Measurements from ENCODE around the gene ARHGAP27. TPM values are rescaled to one million over a fixed set of nuclear protein-coding genes. Genes with fewer than 3 reads are reported as not detected.

The ARHGAP27 gene
- total and polyA plus RNA-seq, 2 of the 13 experiments (the other 11 are each of a cell fraction or from before 2014, with no cell fraction given), result 15.5 to 18.9 TPM

GRCh38 chr17:45429339-45430005 lies 3.2 kb downstream of the ARHGAP27 start (continued):
- TF ChIP-seq ZNF740 (CRISPR knock-in tag; IDR thresholded peaks at IDR 0.05) (no peak), PHF20 (CRISPR knock-in tag; IDR thresholded peaks at IDR 0.05) (0 out of 2 replicates have a peak, but pooled peaks have one; percentile 15), CBX5 (CRISPR knock-in tag; IDR thresholded peaks at IDR 0.05; ENCODE audit: borderline replicate concordance) (no peak), SRSF4 (IDR thresholded peaks at IDR 0.05; ENCODE audit: low read depth, low read length, poor library complexity, severe bottlenecking) (no peak), TAF1 (CRISPR knock-in tag; IDR thresholded peaks at IDR 0.05) (no peak), ZNF839 (CRISPR knock-in tag; IDR thresholded peaks at IDR 0.05; ENCODE audit: borderline replicate concordance) (no peak), ARHGAP35 (CRISPR knock-in tag; IDR thresholded peaks at IDR 0.05; ENCODE audit: borderline replicate concordance) (peak; percentile 82), KDM2A (CRISPR knock-in tag; IDR thresholded peaks at IDR 0.05; ENCODE audit: borderline replicate concordance, low read depth) (peak; percentile 45; the same call in 1 of the 2 replicates), RORA (CRISPR knock-in tag; IDR thresholded peaks at IDR 0.05) (no peak), U2AF1 (optimal IDR thresholded peaks at IDR 0.05; ENCODE audit: low read depth, low read length) (no peak), HNF4A (CRISPR knock-in tag; IDR thresholded peaks at IDR 0.05) (no peak), ZFP36L2 (CRISPR knock-in tag; IDR thresholded peaks at IDR 0.05) (no peak), TMF1 (CRISPR knock-in tag; IDR thresholded peaks at IDR 0.05; ENCODE audit: low read depth) (peak; percentile 4; the same call in 1 of the 2 replicates), ZNF460 (CRISPR knock-in tag; IDR thresholded peaks at IDR 0.05; ENCODE audit: borderline replicate concordance) (no peak), GATA4 (IDR thresholded peaks at IDR 0.05; ENCODE audit: borderline replicate concordance, low read depth) (no peak), ZNF431 (CRISPR knock-in tag; IDR thresholded peaks at IDR 0.05; ENCODE audit: borderline replicate concordance, low read depth) (0 out of 2 replicates have a peak, but pooled peaks have one; percentile 44), JARID2 (CRISPR knock-in tag; IDR thresholded peaks at IDR 0.05; ENCODE audit: insufficient replicate concordance) (no peak), ZBTB7A (CRISPR knock-in tag; IDR thresholded peaks at IDR 0.05) (no peak), KLF15 (CRISPR knock-in tag; IDR thresholded peaks at IDR 0.05; ENCODE audit: borderline replicate concordance) (no peak), SIX4 (CRISPR knock-in tag; IDR thresholded peaks at IDR 0.05) (no peak), PREB (CRISPR knock-in tag; IDR thresholded peaks at IDR 0.05) (no peak), SNAPC2 (CRISPR knock-in tag; IDR thresholded peaks at IDR 0.05) (no peak)
- TF ChIP-seq, protein P1, sequence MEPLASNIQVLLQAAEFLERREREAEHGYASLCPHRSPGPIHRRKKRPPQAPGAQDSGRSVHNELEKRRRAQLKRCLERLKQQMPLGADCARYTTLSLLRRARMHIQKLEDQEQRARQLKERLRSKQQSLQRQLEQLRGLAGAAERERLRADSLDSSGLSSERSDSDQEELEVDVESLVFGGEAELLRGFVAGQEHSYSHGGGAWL (CRISPR knock-in tag; IDR thresholded peaks at IDR 0.05), result 0 out of 2 replicates have a peak, but pooled peaks have one; percentile 25
- TF ChIP-seq, protein P2, sequence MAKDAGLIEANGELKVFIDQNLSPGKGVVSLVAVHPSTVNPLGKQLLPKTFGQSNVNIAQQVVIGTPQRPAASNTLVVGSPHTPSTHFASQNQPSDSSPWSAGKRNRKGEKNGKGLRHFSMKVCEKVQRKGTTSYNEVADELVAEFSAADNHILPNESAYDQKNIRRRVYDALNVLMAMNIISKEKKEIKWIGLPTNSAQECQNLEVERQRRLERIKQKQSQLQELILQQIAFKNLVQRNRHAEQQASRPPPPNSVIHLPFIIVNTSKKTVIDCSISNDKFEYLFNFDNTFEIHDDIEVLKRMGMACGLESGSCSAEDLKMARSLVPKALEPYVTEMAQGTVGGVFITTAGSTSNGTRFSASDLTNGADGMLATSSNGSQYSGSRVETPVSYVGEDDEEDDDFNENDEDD (CRISPR knock-in tag; IDR thresholded peaks at IDR 0.05; ENCODE audit: borderline replicate concordance), result peak; percentile 27; the same call in 1 of the 2 replicates
- TF ChIP-seq, protein P3, sequence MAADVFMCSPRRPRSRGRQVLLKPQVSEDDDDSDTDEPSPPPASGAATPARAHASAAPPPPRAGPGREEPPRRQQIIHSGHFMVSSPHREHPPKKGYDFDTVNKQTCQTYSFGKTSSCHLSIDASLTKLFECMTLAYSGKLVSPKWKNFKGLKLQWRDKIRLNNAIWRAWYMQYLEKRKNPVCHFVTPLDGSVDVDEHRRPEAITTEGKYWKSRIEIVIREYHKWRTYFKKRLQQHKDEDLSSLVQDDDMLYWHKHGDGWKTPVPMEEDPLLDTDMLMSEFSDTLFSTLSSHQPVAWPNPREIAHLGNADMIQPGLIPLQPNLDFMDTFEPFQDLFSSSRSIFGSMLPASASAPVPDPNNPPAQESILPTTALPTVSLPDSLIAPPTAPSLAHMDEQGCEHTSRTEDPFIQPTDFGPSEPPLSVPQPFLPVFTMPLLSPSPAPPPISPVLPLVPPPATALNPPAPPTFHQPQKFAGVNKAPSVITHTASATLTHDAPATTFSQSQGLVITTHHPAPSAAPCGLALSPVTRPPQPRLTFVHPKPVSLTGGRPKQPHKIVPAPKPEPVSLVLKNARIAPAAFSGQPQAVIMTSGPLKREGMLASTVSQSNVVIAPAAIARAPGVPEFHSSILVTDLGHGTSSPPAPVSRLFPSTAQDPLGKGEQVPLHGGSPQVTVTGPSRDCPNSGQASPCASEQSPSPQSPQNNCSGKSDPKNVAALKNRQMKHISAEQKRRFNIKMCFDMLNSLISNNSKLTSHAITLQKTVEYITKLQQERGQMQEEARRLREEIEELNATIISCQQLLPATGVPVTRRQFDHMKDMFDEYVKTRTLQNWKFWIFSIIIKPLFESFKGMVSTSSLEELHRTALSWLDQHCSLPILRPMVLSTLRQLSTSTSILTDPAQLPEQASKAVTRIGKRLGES (CRISPR knock-in tag; IDR thresholded peaks at IDR 0.05; ENCODE audit: borderline replicate concordance), result no peak

Measured in HepG2 (cell line).